T-helper 22 cell (primary cell): Measurements from ENCODE around the gene REM2.
"Not testable (repeated sequence)": the region's sequence is repeated elsewhere in the genome, so short reads cannot be mapped to it uniquely, and the experiment has no call there.

Experiments
- DNase-seq: peaks from one replicate; pipeline ENCODE4 v3.0.0-alpha.2; 2020; ENCODE audit warnings: low read depth

REM2 gene

DNA sequence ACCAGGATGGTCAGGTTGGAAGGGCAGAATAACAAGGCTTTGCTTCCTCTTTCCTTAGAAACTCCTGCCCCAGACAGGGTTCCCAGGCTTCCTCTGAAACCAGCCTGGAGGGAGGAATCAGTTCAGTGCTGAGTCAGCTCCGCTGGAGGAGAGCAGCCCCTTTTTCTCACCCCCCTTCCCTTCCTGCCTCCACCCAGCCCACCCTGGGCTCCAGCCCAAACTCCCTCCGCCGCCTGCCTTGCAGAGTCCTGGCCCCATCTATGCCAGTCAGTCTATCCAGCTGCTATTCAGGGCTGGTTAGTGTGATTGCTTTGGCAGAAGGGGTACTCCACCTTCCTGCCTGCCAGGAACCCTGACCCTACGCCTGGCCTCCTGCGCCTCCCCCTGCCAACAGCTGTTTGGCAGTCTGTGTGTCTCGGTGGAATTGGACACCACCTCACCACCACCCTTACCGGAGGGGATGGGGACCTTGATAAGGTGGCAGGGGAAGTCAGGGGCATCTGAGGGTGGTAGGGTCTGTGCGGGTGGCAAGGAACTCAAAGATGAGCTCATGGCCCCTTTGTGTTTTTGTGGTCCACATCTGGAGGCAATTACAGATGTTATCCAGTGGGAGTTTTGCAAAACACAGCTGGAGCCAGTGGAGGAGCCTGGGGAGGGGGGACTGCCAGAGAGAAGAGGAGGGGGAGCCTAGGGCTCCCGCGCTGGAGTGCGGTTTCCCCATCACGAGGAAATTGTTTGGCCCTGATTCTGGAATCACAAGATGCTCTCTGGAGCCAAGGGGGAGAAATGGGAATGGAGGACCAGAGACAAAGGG lies 34.5 kb upstream of the REM2 start:
- DNase-seq: no peak

DNA sequence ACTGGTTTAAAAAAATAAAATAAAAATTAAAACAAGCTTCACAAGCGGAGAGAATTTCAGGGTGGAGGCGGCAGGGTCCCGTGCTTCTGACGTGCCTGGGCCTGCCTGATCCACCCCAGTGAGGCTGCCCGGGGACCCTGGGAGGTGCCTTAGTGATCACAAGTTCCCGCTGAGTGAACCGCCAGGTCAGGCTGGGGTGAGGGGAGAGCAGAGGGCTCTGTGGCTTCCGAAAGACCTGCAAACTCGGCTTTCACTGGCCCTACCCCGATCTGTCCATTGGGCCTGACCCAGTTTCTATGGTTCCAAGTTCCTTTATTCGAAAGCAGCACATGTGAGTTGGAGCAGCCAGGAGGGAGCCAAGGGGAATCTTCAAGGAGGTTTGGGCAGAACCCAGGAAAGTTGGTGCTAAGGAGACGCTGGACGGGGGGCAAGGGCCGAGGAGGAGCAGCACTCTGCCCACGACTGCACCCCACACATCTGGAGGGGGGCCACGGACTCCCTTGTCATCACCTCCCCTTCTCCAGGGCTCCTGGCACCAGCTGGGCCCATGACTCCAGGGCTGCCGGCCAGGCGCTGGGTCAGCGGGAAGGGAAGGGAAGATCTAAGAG lies 33.7 kb upstream of the REM2 start:
- DNase-seq: no peak

DNA sequence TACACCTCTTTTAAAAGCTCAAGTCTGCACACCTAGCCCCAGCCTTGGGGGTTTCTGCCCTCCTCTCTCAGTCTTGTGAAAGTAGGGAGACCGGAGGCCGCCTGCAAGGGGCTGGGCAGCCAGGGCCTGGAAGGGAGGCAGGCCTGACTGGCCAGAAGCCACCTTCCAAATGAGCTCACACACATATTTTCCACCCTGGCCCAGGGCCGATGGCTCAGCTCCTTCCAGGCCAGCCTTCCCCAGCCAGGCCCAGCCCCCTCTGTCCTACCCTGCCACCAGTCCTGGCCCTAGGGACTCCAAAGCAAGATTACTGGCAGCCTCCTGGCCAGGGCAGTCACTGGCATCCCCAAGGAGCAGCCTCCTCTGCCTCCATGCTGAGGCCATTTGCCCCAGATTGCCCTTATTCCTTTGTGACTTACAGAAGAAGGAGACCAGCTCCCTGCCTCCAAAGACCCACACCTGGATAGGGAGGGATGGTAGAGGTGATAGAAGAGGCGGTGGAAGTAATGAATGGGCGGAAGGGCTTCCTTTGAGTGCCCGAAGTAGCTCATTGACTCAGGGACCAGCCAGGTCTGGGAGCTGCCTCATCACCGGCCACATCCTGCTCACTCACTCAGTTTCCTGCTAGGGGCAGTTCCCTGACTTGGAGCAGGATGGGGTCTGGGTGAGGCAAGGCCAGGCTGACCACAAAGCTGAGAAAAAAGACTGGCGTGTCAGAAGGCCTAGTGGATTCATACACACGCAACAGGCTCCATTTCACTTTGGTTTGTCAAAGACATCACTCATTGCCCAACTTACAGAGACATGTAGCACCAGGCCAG lies 31.9 kb upstream of the REM2 start:
- no peak for DNase-seq

DNA sequence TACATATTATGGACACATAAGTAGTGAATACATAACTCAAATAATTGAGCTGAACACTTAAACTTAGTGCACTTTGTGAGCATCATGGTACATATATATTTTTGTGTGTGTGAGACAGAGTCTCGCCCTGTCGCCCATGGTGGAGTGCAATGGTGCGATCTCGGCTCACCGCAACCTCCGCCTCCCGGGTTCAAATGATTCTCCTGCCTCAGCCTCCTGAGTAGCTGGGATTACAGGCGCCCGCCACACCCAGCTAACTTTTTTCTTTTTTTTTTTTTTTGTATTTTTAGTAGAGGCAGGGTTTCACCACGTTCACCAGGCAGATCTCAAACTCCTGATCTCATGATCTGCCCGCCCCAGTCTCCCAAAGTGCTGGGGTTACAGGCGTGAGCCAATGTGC lies 30.8 kb upstream of the REM2 start:
- not testable (repeated sequence) for DNase-seq

DNA sequence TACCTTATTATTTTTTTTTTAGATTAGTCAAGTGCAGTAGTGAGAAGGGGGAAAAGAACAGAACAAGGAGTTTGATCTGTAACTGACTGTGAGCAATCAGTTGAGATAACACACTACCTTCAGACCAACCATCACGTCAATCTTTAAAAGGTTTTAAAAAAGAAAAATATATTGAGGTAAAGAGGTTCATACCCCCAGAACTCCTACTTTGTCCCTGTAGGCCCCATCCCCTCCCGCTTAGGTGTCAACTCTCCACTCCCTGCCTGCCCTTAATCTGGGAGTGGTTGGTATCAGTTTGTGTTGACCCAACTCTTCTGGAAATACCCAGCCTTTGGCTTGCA lies 30.5 kb upstream of the REM2 start:
- DNase-seq: no peak

DNA sequence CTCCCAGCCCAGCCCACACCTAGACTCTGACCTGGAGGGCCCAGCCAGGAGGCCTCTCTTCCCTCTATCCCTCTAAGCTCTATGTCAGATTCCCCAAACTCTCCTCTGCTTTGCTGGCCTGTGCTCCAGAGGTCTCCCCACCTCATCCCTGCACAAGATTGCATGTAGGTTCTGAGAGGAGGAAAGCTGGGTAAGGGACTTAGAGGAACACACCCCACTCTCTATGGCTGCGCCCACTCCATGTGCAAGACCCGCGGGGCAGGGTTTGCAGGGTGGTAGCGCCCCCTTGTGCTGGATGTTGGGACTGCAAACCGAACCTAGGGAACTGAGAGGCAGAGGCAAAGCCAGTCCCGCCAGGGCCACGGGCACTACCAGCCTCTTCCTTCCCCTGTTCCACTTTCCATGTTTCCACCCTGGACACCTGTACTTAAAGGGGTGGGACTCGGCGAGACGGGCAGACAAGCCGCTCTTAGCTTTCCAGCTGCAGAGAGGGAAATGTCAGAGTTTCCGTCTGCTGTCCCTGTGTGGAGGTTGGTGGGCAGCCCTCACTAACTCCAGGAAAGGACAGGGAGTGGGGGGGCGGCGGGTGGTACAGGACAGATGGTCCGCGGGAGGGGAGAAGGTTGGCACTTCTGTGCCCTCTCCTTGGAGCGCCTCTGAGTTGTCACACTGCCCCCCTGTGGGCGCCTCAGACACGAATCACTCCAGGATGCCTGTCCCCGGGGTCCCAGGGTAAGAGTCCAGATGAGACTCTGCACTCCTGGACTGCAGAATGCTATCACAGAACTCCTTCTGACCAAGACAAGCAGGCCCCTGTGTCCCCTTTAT lies 29.9 kb upstream of the REM2 start:
- DNase-seq: peak; percentile 59

DNA sequence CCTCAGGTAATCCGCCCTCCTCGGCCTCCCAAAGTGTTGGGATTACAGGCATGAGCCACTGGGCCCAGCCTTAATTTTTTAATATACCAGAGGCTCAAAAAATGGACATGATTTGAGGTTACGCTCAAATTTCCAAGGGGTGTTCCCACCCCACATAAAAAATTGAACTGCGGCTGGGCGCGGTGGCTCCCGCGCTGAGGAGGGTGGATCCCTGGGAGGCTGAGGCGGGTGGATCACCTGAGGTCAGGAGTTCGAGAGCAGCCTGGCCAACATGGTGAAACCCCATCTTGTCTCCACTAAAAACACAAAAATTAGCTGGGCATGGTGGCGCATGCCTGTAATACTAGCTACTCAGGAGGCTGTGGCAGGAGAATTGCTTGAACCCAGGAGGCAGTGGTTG lies 28.7 kb upstream of the REM2 start:
- DNase-seq: not testable (repeated sequence)

DNA sequence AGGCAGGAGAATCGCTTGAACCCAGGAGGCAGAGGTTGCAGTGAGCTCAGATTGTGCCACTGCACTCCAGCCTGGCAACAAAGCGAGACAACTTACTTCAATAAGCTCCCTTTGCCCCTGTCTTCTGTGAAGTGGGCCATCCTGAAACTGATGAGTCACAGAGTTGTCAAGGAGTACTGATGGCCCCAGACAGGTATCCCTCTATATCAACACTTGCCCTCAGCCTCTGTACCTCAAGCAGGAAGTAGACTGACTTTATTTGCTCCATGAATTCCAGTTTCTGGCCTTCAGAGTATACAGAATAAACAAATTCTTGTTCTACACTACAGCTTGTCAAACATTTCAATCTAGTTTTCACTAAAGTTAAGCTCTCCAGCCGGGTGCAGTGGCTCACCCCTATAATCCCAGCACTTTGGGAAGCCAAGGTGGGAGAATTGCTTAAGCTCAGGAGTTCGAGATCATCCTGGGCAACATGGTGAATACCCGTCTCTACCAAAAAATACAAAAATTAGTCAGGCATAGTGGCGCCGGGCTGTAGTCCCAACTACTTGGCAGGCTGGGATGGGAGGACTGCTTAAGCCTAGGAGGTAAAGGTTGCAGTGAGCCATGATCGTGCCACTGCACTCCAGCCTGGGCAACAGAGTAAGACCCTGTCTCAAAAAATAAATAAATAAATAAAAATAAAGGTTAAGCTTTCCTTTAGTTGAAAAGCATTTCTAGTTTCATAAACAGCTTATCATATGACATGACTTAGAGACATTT lies 27.9 kb upstream of the REM2 start:
- no peak for DNase-seq

DNA sequence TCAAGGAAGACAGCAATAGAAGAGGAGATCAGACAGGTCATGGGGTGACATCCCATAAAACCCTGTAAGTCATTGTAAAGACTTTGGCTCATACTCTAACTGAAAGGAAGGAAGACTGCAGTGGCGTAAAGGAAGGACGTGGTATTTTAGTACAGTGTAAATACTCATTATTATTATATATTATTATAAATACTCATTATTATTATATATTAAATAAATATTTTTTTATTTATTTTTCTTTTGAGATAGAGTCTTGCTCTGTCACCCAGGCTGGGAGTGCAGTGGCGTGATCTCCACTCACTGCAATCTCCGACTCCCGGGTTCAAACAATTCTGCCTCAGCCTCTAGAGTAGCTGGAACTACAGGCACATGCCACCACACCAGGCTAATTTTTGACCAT lies 26.6 kb upstream of the REM2 start:
- no peak for DNase-seq

DNA sequence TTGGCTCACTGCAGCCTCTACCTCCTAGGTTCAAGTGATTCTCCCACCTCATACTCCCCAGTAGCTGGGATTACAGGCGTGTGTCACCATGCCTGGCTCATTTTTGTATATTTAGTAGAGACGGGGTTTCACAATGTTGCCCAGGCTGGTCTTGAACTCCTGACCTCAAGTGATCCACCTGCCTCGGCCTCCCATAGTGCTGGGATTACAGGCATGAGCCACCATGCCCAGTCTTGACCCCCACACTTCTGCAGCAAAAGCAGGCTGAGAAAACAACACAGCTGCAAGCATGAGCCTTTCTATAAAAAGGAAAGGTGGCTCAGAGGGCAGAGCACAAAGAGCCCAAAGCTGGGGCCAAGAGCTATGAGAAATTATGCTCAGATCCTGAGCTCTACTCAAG lies 22.6 kb upstream of the REM2 start:
- not testable (repeated sequence) for DNase-seq

DNA sequence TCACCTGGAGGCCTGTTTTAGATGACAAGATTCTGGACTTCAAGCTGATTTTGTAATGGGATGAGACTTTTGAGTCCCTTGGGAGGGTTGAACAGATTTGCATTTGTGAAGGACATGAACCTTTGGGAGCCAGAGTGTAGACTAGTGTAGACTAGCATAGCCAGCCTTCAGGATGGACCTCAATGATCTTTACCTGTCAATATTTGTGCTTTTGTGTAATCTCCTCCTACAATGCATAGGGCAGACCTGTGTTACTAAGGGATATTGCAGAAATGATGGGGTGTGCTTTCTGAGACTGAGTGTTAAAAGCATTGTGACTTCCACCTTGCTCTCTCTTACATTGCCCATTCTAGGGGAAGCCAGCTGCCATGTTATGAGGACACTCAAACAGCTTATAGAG lies 21.4 kb upstream of the REM2 start:
- DNase-seq: no peak

DNA sequence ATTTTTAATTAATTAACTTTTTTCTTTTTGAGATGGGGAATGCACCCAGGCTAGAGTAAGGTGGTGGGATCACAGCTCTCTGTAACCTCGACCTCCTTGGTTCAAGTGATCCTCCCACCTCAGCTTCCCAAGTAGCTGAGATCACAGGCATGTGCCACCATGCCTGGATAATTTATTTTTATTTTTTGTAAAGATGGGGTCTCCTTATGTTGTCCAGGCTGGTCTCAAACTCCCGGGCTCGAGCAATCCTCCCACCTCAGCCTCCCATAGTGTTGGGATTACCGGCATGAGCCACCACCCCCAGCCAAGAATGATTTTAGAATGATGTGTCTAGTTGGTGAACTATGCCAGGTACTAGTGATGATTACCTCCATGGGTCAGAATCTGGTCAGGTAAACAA lies 18.0 kb upstream of the REM2 start:
- DNase-seq: no peak

DNA sequence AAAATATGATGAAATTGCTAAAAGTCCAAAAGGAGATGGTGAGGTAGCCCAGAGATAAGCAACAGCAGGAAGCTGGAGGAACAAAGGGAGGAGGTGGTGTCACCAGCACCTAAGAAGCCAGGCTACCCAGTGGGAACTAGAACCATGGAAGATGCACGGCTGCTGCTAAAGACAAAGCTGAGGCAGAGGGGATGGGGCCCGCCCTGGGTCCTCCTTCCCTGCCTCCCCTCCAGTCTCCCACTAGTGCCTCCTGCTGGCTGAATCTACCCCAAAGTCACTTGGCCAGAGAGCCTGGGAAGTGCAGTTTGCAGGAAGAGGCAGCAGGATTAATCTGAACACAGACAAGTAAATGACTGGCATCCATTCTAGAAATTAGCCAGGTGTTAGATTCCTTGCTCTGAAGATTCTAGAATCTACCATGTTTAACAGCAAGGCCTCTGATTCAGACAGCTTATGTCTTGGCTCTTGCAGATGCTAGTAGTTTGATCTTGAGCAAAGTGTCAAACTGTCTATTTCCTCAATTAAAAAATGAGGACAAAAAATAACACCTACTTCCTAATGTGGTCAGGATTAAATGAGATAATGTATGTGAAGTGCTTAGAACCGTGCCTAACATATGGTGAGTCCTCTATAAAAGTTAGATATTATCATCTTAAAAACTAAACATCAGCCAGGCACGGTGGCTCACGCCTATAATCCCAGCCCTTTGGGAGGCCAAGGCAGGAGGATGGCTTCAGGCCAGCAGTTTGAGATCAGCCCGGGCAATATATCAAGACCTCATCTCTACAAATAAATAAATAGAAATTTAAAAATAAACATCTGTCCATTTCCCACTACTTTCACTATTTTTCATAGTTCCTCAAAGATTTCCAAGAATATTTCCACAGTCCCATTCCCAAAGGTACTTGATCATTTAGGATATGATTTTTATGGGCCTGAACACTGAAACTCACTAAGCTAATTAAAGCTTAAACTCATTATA lies 17.3 kb upstream of the REM2 start:
- no peak for DNase-seq

DNA sequence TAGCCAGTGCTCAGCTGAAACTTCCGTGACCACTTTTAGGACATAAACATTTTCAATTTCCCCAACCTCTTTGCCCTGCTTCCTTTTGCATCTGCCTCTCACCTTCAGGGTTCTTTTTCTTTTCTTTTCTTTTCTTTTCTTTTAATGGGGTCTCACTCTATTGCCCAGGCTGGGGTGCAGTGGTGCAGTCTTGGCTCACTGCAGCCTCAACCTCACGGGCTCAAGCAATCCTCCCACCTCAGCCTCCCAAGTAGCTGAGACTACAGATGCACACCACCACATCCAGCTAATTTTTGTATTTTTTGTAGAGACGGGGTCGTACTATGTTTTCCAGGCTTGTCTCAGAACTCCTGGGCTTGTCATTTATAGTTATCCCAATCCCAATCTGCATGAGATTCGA lies 16.1 kb upstream of the REM2 start:
- no peak for DNase-seq

DNA sequence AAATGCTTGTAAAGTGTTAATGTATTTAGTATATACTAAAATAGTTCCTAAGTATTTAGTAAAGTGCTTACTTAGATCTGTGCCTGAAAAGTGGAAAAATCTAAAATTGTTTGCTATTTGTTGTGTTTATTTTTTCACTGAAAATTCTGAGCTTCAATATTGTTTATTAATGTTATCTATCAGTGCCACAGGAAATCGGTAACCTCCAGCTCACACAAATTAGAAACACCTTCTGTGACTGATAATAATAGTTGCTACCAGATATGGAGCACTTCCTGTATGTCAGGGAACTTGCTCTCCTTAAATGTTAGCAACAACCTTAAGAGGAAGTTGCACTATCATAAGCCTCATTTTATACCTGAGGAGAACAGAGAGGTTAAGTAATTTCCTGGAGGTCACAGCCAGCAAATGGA lies 12.2 kb upstream of the REM2 start:
- DNase-seq: no peak

DNA sequence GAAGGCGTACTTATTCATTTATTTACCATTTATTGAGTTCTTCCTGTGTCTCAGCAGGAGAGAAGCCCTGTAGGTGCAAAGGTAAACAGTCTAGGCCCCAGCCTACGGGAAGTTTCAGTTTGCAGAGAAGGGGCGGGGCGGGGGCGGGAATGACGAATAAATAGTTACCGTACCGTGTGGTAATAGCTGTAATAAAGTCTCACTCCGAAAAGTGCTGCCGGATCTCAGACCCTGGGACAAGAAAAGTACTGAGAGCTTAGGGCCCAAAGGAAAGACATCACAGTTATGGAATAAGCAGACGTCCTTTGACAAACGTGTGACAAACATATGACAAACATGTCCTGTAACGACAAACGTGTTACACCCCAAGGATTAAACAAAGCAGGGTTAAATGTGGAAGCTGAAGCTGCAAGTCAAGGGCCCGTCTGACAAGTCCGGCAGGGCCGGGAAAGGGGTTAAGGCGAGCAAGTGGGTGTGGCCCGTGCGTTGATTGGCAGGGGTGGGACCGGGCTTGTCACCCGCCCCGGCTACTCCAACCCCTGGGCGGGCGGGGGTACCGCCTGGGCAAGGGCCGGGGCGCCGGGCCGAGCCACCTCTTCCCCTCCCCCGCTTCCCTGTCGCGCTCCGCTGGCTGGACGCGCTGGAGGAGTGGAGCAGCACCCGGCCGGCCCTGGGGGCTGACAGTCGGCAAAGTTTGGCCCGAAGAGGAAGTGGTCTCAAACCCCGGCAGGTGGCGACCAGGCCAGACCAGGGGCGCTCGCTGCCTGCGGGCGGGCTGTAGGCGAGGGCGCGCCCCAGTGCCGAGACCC lies 11.6 kb upstream of the REM2 start, which contains the start of gene LRP10:
Gene LRP10 (plus strand): TSS at position 517 of the 809 bp plus-strand sequence. CDS start 564 bp downstream, outside the sequence.
- DNase-seq: peak; percentile 66

DNA sequence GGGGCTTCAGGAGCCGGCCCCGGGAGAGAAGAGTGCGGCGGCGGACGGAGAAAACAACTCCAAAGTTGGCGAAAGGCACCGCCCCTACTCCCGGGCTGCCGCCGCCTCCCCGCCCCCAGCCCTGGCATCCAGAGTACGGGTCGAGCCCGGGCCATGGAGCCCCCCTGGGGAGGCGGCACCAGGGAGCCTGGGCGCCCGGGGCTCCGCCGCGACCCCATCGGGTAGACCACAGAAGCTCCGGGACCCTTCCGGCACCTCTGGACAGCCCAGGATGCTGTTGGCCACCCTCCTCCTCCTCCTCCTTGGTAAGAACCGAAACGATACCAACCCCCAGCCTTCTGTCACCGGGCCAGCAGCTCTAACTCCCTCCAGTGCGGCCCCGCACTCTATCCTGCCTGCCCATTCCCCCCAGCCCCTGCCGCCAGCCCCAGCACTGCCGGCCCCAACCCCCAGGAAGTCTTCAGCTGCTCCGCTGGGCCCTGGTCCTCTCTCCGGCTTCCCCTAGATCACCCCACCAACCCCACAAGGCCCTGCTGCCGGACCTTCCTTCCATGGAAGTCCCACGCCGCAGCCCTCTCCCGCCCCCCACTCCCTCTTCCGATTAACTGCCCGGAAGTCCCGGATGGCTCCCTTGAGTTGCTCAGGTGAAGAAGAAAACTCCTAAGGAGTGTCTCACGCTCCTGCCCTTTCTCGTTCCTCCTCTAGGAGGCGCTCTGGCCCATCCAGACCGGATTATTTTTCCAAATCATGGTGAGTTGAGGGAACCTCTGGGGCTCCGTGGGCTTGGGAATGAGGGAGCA lies 10.8 kb upstream of the REM2 start:
- peak; percentile 43 for DNase-seq

DNA sequence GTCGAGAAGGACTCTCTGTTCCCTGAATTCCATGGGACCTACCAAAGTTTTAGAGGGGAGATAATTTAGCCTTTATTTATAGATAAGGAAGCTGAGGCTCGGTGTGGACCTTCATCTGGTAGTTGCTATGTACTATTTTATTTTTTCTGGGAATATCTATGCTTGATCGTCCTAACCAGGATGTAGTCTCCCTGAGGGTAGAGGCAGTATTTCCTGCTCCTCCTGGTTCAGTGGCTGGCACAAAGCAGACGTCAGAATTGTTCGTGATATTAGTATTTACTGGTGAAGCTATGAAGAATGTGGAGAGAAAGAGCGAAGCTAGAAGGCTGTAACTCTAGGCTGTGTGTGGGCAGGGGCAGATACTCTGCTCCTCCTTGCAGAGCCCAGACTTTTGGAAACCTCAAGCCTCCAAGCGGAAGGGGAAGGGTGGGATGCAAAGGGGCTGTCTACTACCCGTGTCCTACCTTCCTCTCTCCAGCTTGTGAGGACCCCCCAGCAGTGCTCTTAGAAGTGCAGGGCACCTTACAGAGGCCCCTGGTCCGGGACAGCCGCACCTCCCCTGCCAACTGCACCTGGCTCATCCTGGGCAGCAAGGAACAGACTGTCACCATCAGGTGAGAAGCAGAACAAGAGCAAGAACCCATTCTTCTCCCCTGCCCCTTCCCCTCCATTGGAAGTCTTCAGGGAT lies 10.0 kb upstream of the REM2 start:
- DNase-seq: no peak
